Caco-2 (cell line): ENCODE results near the gene CA4. TPM values are rescaled to one million over a fixed set of nuclear protein-coding genes. Genes with fewer than 3 reads are reported as not detected.

Source experiments
- total RNA-seq: library from RNA; stranded (reverse); gene quantifications from 2 replicates; pipeline ENCODE4 v1.2.3, GENCODE V29; 2022

CA4 gene
- total RNA-seq, 1 experiment from 2014 or later: not detected

Other genes starting within 250 kb of the CA4 start
- gene RNFT1, start 185.2 kb upstream of the CA4 start, total RNA-seq: 26.3 and 30.5 TPM in 2 replicates
- 18.8 and 20.5 TPM in 2 replicates for gene HEATR6, start 71.1 kb upstream of the CA4 start, total RNA-seq
- gene USP32, start 242.2 kb downstream of the CA4 start, total RNA-seq: 50.3 and 53.3 TPM in 2 replicates